Transverse colon (tissue), 3 donors: ENCODE results near the gene SDCCAG8.

Experiments
- CTCF ChIP-seq, 5 experiments: fragments of 200-600 bp in 3 of 5; fragments of 450-650 bp in 2 of 5; sonication (generic) in 3 of 5; IDR thresholded peaks; 1 replicate in 2 of 5; 2 replicates in 3 of 5; pipeline ENCODE4 v1.5.1; 2016 to 2017; ENCODE audit warnings: antibody characterized with exemption in 5 of 5, inconsistent platforms in 3 of 5, mild to moderate bottlenecking in 2 of 5, moderate library complexity in 1 of 5
- POLR2A ChIP-seq: fragments of 450-650 bp; IDR thresholded peaks from one replicate; pipeline ENCODE4 v1.6.1; 2016; ENCODE audit warnings: antibody characterized with exemption, mild to moderate bottlenecking, moderate library complexity

GRCh38 chr1:243272401-243272800 lies 16.6 kb downstream of the SDCCAG8 start:
- TF ChIP-seq CTCF (IDR thresholded peaks at IDR 0.05) = no peak
- TF ChIP-seq POLR2A = no peak
